Psoas muscle (tissue), 8 donors: ENCODE results near the gene PTPRN. TPM values are rescaled to one million over a fixed set of nuclear protein-coding genes. Genes with fewer than 3 reads are reported as not detected.

Experiments used
- ATAC-seq, 4 donors: fragments of 200-7000 bp; cut with Tn5 transposase; one replicate each; pipeline ENCODE4 v1.9.1; 2020; ENCODE audit warnings: moderate library complexity in 3 of 4, mild to moderate bottlenecking in 2 of 4
- DNase-seq, 2 donors: peaks; one replicate each; pipeline ENCODE4 v3.0.0-alpha.2; 2020
- H3K27ac ChIP-seq: fragments of 200-600 bp; one replicate; pipeline ENCODE4 v1.8.0; 2022
- H3K27me3 ChIP-seq, 3 donors: fragments of 200-600 bp in 1 of 3; one replicate each; pipeline versions ENCODE4 v1.6.1 to v1.8.0; 2013 to 2022; ENCODE audit warnings: low read length in 2 of 3, mild to moderate bottlenecking in 2 of 3, moderate library complexity in 1 of 3; ENCODE audit not compliant: insufficient read depth in 3 of 3
- H3K36me3 ChIP-seq, 2 donors: fragments of 200-600 bp in 1 of 2; one replicate each; pipeline versions ENCODE4 v1.6.1 to v1.8.0; 2013 to 2022; ENCODE audit warnings: low read depth in 1 of 2, mild to moderate bottlenecking in 1 of 2, moderate library complexity in 1 of 2; ENCODE audit not compliant: insufficient read depth in 1 of 2
- H3K4me1 ChIP-seq: fragments of 200-600 bp; one replicate; pipeline ENCODE4 v1.8.0; 2022
- H3K4me3 ChIP-seq: fragments of 200-600 bp; one replicate; pipeline ENCODE4 v1.8.0; 2022; ENCODE audit warnings: mild to moderate bottlenecking
- H3K9me3 ChIP-seq: fragments of 200-600 bp; one replicate; pipeline ENCODE4 v1.8.0; 2022
- CTCF ChIP-seq: fragments of 200-600 bp; IDR thresholded peaks from one replicate; pipeline ENCODE4 v1.8.0; 2022; ENCODE audit warnings: antibody characterized with exemption
- WGBS, 3 donors: extraction: QIAGEN DNeasy Blood & Tissue Kit; methylation state at CpG; one replicate each; pipeline versions ENCODE4 v1.1.6 to v1.1.7; 2013; 5-methylcytosine and 5-hydroxymethylcytosine counted together
- intact Hi-C, 2 donors: fragments of 100-400 bp; cut with DNase I; formaldehyde crosslinking; loops; one replicate each; pipeline versions ENCODE4 v1.11.0 to v1.14.2; 2022
- polyA plus RNA-seq, 3 donors: library from polyadenylated mRNA; stranded (reverse); fragments of 200-250 nt; gene quantifications; one replicate each; pipeline ENCODE4 v1.2.3, GENCODE V29; 2013
- total RNA-seq, 4 donors: library from RNA; stranded (reverse); fragmentation: NEBNext Ultra II Directional in 2 of 4; extraction: Animal tissue kit (Norgen Biotek cat#: 25700) in 2 of 4; gene quantifications; one replicate each; pipeline versions ENCODE4 v1.2.1 to v1.2.4, GENCODE V29; 2021 to 2023
- donor health status: healthy with polysubstance abuse.
- donor health status: DM: no; HTN: no; CAD: no; lungs with moderate emphysema.
- donor health status: Bipolar disorder and iron deficiency.
- donor health status: healthy.
- donor health status: DM: yes; HTN: yes; CAD: no.
- donor health status: DM: no; HTN: no; CAD: no.
- donor health status: DM: no; HTN: no; CAD: no.
- donor health status: DM: yes; HTN: yes; CAD: no.

PTPRN gene
- total and polyA plus RNA-seq, 7 donors: 0.03 to 1.1 (median 0.17) TPM; not detected in 2

GRCh38 chr2:219353129-219353528 is 43.9 kb upstream of the PTPRN start:
- ATAC-seq: no peak
- TF ChIP-seq CTCF: no peak
- WGBS, 3 donors: 83 to 84% (median 83%) methylated on average over 5 of the region's 5 CpGs
- intact Hi-C loops: loop anchor here in 1 of 2 donors (5.0 kb wide), 1 partner anchor 51 kb away; no protein-coding TSS in a partner anchor
- no peaks in the 10 kb centered on the region for H3K9me3 ChIP-seq
- H3K4me1 ChIP-seq: peaks cover 4% of the 10 kb centered on the region
- no peak for DNase-seq
- H3K36me3 ChIP-seq: no peaks in the 10 kb centered on the region
- peaks cover 0 to 32% (median 4%) of the 10 kb centered on the region in 3 donors for H3K27me3 ChIP-seq
- H3K27ac ChIP-seq: no peak overlapping the region
- no peak overlapping the region for H3K4me3 ChIP-seq

GRCh38 chr2:219352448-219353023 is 43.3 kb upstream of the PTPRN start:
- Histone ChIP-seq H3K36me3 (no peaks in the 10 kb centered on the region), H3K4me3 (no peak overlapping the region), H3K27me3 (peaks cover 0 to 26% (median 4%) of the 10 kb centered on the region in 3 donors), H3K9me3 (no peaks in the 10 kb centered on the region), H3K27ac (no peak overlapping the region), H3K4me1 (no peaks in the 10 kb centered on the region)
- DNase-seq: peak in 1 of 2 donors; percentile 26
- ATAC-seq: peak in 2 of 4 donors; percentile 52 to 58
- WGBS, 3 donors: 11 to 15% (median 14%) methylated on average over 5 of the region's 5 CpGs
- intact Hi-C loops: loop anchor here in 1 of 2 donors (5.0 kb wide), 1 partner anchor 50 kb away; no protein-coding TSS in a partner anchor
- peak; percentile 30 for TF ChIP-seq CTCF

GRCh38 chr2:219350710-219351221 is 41.6 kb upstream of the PTPRN start:
- intact Hi-C loops: loop anchor here in 1 of 2 donors (5.0 kb wide), 1 partner anchor 48 kb away; no protein-coding TSS in a partner anchor
- no peak overlapping the region for H3K27ac ChIP-seq
- peaks cover 0 to 9% (median 4%) of the 10 kb centered on the region in 3 donors for H3K27me3 ChIP-seq
- H3K9me3 ChIP-seq: no peaks in the 10 kb centered on the region
- no peak overlapping the region for H3K4me3 ChIP-seq
- 40 to 52% (median 46%) methylated on average over 4 of the region's 4 CpGs for WGBS, 3 donors
- ATAC-seq (no peak), DNase-seq (no peak)
- no peaks in the 10 kb centered on the region for H3K4me1 ChIP-seq
- TF ChIP-seq CTCF: no peak
- H3K36me3 ChIP-seq: no peaks in the 10 kb centered on the region

GRCh38 chr2:219350215-219350614 is 41.0 kb upstream of the PTPRN start:
- 70 to 81% (median 79%) methylated on average over 3 of the region's 3 CpGs for WGBS, 3 donors
- no peaks in the 10 kb centered on the region for H3K36me3 ChIP-seq
- peaks cover 0 to 4% (median 3%) of the 10 kb centered on the region in 3 donors for H3K27me3 ChIP-seq
- ATAC-seq: no peak
- H3K9me3 ChIP-seq: no peaks in the 10 kb centered on the region
- intact Hi-C loops: loop anchor here in 1 of 2 donors (5.0 kb wide), 1 partner anchor 48 kb away; no protein-coding TSS in a partner anchor
- DNase-seq: no peak
- no peaks in the 10 kb centered on the region for H3K4me1 ChIP-seq
- no peak for TF ChIP-seq CTCF
- H3K4me3 ChIP-seq: no peak overlapping the region
- H3K27ac ChIP-seq: no peak overlapping the region
